ENCODE results near the gene MTUS2.

DNA sequence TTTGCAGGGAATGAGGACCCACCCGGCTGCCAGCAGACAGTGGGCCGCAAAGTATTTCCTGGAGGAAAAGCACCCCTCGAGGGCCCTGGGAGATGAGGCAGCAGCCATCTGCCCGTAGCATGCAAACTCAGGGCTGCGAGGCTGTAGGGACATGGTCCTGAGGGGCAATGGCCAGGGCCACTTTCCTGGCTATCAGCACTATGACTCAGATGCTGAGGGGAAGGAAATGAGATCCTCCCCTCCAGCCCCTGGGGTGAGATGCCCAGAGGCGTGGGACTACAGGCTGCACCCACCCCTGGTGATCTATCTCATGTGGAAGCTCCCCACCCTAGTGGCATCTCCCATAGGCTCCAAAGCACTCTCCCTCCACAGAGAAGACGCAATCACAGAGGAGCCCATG lies 695.2 kb downstream of the MTUS2 start:
- TF ChIP-seq, protein P1, sequence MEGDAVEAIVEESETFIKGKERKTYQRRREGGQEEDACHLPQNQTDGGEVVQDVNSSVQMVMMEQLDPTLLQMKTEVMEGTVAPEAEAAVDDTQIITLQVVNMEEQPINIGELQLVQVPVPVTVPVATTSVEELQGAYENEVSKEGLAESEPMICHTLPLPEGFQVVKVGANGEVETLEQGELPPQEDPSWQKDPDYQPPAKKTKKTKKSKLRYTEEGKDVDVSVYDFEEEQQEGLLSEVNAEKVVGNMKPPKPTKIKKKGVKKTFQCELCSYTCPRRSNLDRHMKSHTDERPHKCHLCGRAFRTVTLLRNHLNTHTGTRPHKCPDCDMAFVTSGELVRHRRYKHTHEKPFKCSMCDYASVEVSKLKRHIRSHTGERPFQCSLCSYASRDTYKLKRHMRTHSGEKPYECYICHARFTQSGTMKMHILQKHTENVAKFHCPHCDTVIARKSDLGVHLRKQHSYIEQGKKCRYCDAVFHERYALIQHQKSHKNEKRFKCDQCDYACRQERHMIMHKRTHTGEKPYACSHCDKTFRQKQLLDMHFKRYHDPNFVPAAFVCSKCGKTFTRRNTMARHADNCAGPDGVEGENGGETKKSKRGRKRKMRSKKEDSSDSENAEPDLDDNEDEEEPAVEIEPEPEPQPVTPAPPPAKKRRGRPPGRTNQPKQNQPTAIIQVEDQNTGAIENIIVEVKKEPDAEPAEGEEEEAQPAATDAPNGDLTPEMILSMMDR (IDR thresholded peaks at IDR 0.05; ENCODE audit: poor library complexity, severe bottlenecking): no peak
- TF ChIP-seq EP300 (conservative IDR thresholded peaks at IDR 0.05; ENCODE audit: poor library complexity, severe bottlenecking) (no peak), MXI1 (conservative IDR thresholded peaks at IDR 0.05; ENCODE audit: poor library complexity, severe bottlenecking) (no peak), EZH2 (IDR thresholded peaks at IDR 0.05; ENCODE audit: borderline replicate concordance, insufficient read depth, low read length, poor library complexity, severe bottlenecking) (no peak)
- TF ChIP-seq, protein P2, sequence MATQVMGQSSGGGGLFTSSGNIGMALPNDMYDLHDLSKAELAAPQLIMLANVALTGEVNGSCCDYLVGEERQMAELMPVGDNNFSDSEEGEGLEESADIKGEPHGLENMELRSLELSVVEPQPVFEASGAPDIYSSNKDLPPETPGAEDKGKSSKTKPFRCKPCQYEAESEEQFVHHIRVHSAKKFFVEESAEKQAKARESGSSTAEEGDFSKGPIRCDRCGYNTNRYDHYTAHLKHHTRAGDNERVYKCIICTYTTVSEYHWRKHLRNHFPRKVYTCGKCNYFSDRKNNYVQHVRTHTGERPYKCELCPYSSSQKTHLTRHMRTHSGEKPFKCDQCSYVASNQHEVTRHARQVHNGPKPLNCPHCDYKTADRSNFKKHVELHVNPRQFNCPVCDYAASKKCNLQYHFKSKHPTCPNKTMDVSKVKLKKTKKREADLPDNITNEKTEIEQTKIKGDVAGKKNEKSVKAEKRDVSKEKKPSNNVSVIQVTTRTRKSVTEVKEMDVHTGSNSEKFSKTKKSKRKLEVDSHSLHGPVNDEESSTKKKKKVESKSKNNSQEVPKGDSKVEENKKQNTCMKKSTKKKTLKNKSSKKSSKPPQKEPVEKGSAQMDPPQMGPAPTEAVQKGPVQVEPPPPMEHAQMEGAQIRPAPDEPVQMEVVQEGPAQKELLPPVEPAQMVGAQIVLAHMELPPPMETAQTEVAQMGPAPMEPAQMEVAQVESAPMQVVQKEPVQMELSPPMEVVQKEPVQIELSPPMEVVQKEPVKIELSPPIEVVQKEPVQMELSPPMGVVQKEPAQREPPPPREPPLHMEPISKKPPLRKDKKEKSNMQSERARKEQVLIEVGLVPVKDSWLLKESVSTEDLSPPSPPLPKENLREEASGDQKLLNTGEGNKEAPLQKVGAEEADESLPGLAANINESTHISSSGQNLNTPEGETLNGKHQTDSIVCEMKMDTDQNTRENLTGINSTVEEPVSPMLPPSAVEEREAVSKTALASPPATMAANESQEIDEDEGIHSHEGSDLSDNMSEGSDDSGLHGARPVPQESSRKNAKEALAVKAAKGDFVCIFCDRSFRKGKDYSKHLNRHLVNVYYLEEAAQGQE (IDR thresholded peaks at IDR 0.05; ENCODE audit: borderline replicate concordance): no peak

Data from neural cell (in vitro differentiated cells).